ENCODE measurements around the gene AMH.
"Not testable (repeated sequence)": the region's sequence is repeated elsewhere in the genome, so short reads cannot be mapped to it uniquely, and the experiment has no call there.

The AMH gene

GRCh38 chr19:2275588-2276428 is 26.7 kb downstream of the AMH start:
- WGBS = 93% methylated on average over 74 of the region's 74 CpGs
- no peak overlapping the region; the same call in 1 of the 2 replicates for H3K27ac ChIP-seq (ENCODE audit: low read depth, low read length)
- peaks cover 16% of the 10 kb centered on the region; the same call in 1 of the 2 replicates for H3K4me1 ChIP-seq (ENCODE audit: insufficient read depth, low read length)

GRCh38 chr19:2276429-2276986 is 27.4 kb downstream of the AMH start:
- H3K36me3 ChIP-seq (ENCODE audit: insufficient read depth, low read length) = peaks cover 16% of the 10 kb centered on the region
- no peak overlapping the region for H3K27ac ChIP-seq (ENCODE audit: low read depth, low read length)
- peaks cover 14% of the 10 kb centered on the region; the same call in 1 of the 2 replicates for H3K4me1 ChIP-seq (ENCODE audit: insufficient read depth, low read length)
- H3K27me3 ChIP-seq (ENCODE audit: insufficient read depth, low read length) = peaks cover under 1% of the 10 kb centered on the region; the same call in 1 of the 2 replicates
- no peak overlapping the region for H3K9ac ChIP-seq (ENCODE audit: low read depth, low read length)
- H3K4me3 ChIP-seq (ENCODE audit: low read length) = no peak overlapping the region
- no peaks in the 10 kb centered on the region for H3K9me3 ChIP-seq (ENCODE audit: insufficient read depth, low read depth, low read length)
- WGBS = 94% methylated on average over 28 of the region's 28 CpGs

More at GRCh38 chr19:2275588-2276428, 26.7 kb downstream of the AMH start:
- Histone ChIP-seq H3K9me3 (ENCODE audit: insufficient read depth, low read depth, low read length) (no peaks in the 10 kb centered on the region), H3K36me3 (ENCODE audit: insufficient read depth, low read length) (peaks cover 19% of the 10 kb centered on the region), H3K27me3 (ENCODE audit: insufficient read depth, low read length) (no peaks in the 10 kb centered on the region), H3K9ac (ENCODE audit: low read depth, low read length) (no peak overlapping the region), H3K4me3 (ENCODE audit: low read length) (no peak overlapping the region)

GRCh38 chr19:2277138-2277537 is 28.0 kb downstream of the AMH start:
- H3K27ac ChIP-seq (ENCODE audit: low read depth, low read length) = no peak overlapping the region
- peaks cover 6% of the 10 kb centered on the region for H3K27me3 ChIP-seq (ENCODE audit: insufficient read depth, low read length)
- H3K4me3 ChIP-seq (ENCODE audit: low read length) = no peak overlapping the region
- 0 out of 2 replicates have a peak, but pooled peaks cover 10% of the 10 kb centered on the region for H3K4me1 ChIP-seq (ENCODE audit: insufficient read depth, low read length)
- peaks cover 11% of the 10 kb centered on the region for H3K36me3 ChIP-seq (ENCODE audit: insufficient read depth, low read length)
- H3K9ac ChIP-seq (ENCODE audit: low read depth, low read length) = no peak overlapping the region
- no peaks in the 10 kb centered on the region for H3K9me3 ChIP-seq (ENCODE audit: insufficient read depth, low read depth, low read length)
- 85% methylated on average over 9 of the region's 9 CpGs for WGBS

- Histone ChIP-seq H3K9me3 (ENCODE audit: insufficient read depth, low read depth, low read length) (no peaks in the 10 kb centered on the region), H3K27me3 (ENCODE audit: insufficient read depth, low read length) (peaks cover 19% of the 10 kb centered on the region), H3K9ac (ENCODE audit: low read depth, low read length) (no peak overlapping the region), H3K4me1 (ENCODE audit: insufficient read depth, low read length) (no peaks in the 10 kb centered on the region), H3K27ac (ENCODE audit: low read depth, low read length) (no peak overlapping the region), H3K4me3 (ENCODE audit: low read length) (no peak overlapping the region), H3K36me3 (ENCODE audit: insufficient read depth, low read length) (no peaks in the 10 kb centered on the region)
- WGBS = 93% methylated on average over 33 of the region's 33 CpGs
Observed at GRCh38 chr19:2278459-2279158, 29.5 kb downstream of the AMH start.

GRCh38 chr19:2280633-2281264 is 31.6 kb downstream of the AMH start:
- no peak overlapping the region for H3K27ac ChIP-seq (ENCODE audit: low read depth, low read length)
- peaks cover 19% of the 10 kb centered on the region for H3K27me3 ChIP-seq (ENCODE audit: insufficient read depth, low read length)
- no peaks in the 10 kb centered on the region for H3K4me1 ChIP-seq (ENCODE audit: insufficient read depth, low read length)
- no peak overlapping the region for H3K9ac ChIP-seq (ENCODE audit: low read depth, low read length)
- WGBS = 83% methylated on average over 26 of the region's 26 CpGs
- H3K4me3 ChIP-seq (ENCODE audit: low read length) = no peak overlapping the region
- no peaks in the 10 kb centered on the region for H3K36me3 ChIP-seq (ENCODE audit: insufficient read depth, low read length)
- no peaks in the 10 kb centered on the region for H3K9me3 ChIP-seq (ENCODE audit: insufficient read depth, low read depth, low read length)

GRCh38 chr19:2281265-2282061 is 32.3 kb downstream of the AMH start:
- 40% methylated on average over 15 of the region's 16 CpGs for WGBS
- not testable (repeated sequence) for H3K4me1 ChIP-seq (ENCODE audit: insufficient read depth, low read length); H3K9me3 ChIP-seq (ENCODE audit: insufficient read depth, low read depth, low read length); H3K27ac ChIP-seq (ENCODE audit: low read depth, low read length); H3K36me3 ChIP-seq (ENCODE audit: insufficient read depth, low read length); H3K9ac ChIP-seq (ENCODE audit: low read depth, low read length)
- Histone ChIP-seq H3K27me3 (ENCODE audit: insufficient read depth, low read length) (peaks cover 24% of the 10 kb centered on the region), H3K4me3 (ENCODE audit: low read length) (peak overlapping the region; percentile 52)

GRCh38 chr19:2282062-2282861 is 33.1 kb downstream of the AMH start, which contains the start of gene PEAK3:
PEAK3 (minus strand) TSS chr19:2282175; CDS start chr19:2280931, 1,244 bp downstream.
- no peak within 1 kb of the TSS for H3K9ac ChIP-seq (ENCODE audit: low read depth, low read length)
- no peaks in the 10 kb centered on the region for H3K9me3 ChIP-seq (ENCODE audit: insufficient read depth, low read depth, low read length)
- WGBS = 4% methylated on average over 38 of the region's 41 CpGs
- peaks cover 30% of the 10 kb centered on the region for H3K27me3 ChIP-seq (ENCODE audit: insufficient read depth, low read length)
- no peaks in the 10 kb centered on the region for H3K4me1 ChIP-seq (ENCODE audit: insufficient read depth, low read length)
- no peak within 1 kb of the TSS for H3K27ac ChIP-seq (ENCODE audit: low read depth, low read length)
- H3K4me3 ChIP-seq (ENCODE audit: low read length) = peak within 1 kb of the TSS; percentile 52
- no peaks in the 10 kb centered on the region for H3K36me3 ChIP-seq (ENCODE audit: insufficient read depth, low read length)

GRCh38 chr19:2282862-2283237 is 33.7 kb downstream of the AMH start:
- H3K4me1 ChIP-seq (ENCODE audit: insufficient read depth, low read length) = no peaks in the 10 kb centered on the region
- H3K9ac ChIP-seq (ENCODE audit: low read depth, low read length) = no peak overlapping the region
- no peaks in the 10 kb centered on the region for H3K9me3 ChIP-seq (ENCODE audit: insufficient read depth, low read depth, low read length)
- peaks cover 36% of the 10 kb centered on the region for H3K27me3 ChIP-seq (ENCODE audit: insufficient read depth, low read length)
- 0 out of 2 replicates have a peak overlapping the region, but pooled peaks have one; percentile 52 for H3K4me3 ChIP-seq (ENCODE audit: low read length)
- no peak overlapping the region for H3K27ac ChIP-seq (ENCODE audit: low read depth, low read length)
- H3K36me3 ChIP-seq (ENCODE audit: insufficient read depth, low read length) = no peaks in the 10 kb centered on the region
- WGBS = 69% methylated on average over 11 of the region's 11 CpGs

- H3K4me1 ChIP-seq (ENCODE audit: insufficient read depth, low read length) = no peaks in the 10 kb centered on the region
- no peaks in the 10 kb centered on the region for H3K9me3 ChIP-seq (ENCODE audit: insufficient read depth, low read depth, low read length)
- WGBS = 93% methylated on average over 8 of the region's 8 CpGs
- no peak overlapping the region for H3K27ac ChIP-seq (ENCODE audit: low read depth, low read length)
- no peaks in the 10 kb centered on the region for H3K36me3 ChIP-seq (ENCODE audit: insufficient read depth, low read length)
- no peak overlapping the region for H3K9ac ChIP-seq (ENCODE audit: low read depth, low read length)
- no peak overlapping the region for H3K4me3 ChIP-seq (ENCODE audit: low read length)
- H3K27me3 ChIP-seq (ENCODE audit: insufficient read depth, low read length) = peaks cover 48% of the 10 kb centered on the region
Observed at GRCh38 chr19:2283835-2284507, 34.8 kb downstream of the AMH start.
